ENCODE measurements around the gene TMEM184C.

Gene TMEM184C

GRCh38 chr4:147617173-147617840 lies at the start of gene TMEM184C:
Gene TMEM184C (plus strand): TSS chr4:147617397. CDS start chr4:147617957, 560 bp downstream.
- DNase-seq (ENCODE audit: low read depth in 2 of 3, low spot score in 2 of 3) = peak; percentile 93 to 96 (median 93)

DNA sequence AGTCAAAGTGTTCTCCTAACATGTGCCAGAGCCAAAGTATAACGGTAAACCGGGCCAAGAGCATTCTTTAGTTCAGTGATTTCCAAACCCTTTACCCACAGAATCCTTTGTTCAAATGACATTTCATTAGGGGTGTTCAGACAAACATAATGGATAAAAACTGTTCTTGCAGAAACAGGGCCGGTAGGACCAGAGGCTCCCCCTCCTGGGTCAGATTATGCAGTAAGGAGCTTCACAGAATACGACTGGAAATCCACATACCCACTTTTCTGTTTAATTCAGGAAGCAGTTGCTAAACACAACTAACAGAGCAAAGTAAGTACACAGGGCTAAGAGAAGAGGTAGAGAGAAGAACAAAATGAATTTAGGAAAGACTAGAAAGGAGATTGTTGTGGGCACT lies 46.6 kb upstream of the TMEM184C start:
- no peak for DNase-seq (ENCODE audit: low read depth in 2 of 3, low spot score in 2 of 3)

GRCh38 chr4:147571036-147571770 lies 46.0 kb upstream of the TMEM184C start:
- no peak for DNase-seq (ENCODE audit: low read depth in 2 of 3, low spot score in 2 of 3)

- DNase-seq (ENCODE audit: low read depth in 2 of 3, low spot score in 2 of 3) = no peak
Observed at GRCh38 chr4:147576084-147576483, 41.1 kb upstream of the TMEM184C start.

- no peak for DNase-seq (ENCODE audit: low read depth in 2 of 3, low spot score in 2 of 3)
Observed at GRCh38 chr4:147578051-147578476, 39.1 kb upstream of the TMEM184C start.

DNA sequence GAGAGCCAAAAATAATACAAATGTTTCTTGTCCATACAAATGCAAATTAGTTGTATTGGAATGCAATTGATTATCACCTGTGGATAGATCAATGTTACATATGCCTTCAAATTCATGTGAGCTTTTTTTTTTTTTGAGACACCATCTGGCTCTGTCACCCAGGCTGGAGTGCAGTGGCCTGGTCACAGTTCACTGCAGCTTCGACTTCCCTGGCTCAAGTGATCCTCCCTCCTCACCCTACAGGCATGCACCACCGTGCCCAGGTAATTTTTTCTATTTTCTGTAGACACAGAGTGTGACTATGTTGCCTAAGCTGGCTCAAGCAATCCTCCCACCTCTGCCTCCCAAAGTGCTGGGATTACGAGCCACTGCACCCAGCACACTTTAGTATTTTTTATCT lies 38.6 kb upstream of the TMEM184C start:
- no peak for DNase-seq (ENCODE audit: low read depth in 2 of 3, low spot score in 2 of 3)

DNA sequence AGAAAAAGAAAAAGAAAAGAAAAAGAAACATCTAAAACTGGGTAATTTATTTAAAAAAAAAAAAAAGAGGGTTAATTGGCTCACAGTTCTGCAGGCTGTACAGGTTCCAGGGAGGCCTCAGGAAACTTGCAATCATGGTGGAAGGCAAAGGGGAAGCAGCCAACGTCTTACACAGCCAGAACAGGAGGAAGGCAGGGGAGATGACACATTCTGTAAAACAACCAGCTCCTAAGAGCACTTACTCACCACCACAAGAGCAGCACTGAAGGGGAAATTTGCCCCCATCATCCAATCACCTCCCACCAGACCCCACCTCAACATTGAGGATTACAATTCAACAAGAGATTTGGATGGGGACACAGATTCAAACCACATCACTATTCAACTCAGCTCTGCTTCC lies 36.8 kb upstream of the TMEM184C start:
- no peak for DNase-seq (ENCODE audit: low read depth in 2 of 3, low spot score in 2 of 3)

DNA sequence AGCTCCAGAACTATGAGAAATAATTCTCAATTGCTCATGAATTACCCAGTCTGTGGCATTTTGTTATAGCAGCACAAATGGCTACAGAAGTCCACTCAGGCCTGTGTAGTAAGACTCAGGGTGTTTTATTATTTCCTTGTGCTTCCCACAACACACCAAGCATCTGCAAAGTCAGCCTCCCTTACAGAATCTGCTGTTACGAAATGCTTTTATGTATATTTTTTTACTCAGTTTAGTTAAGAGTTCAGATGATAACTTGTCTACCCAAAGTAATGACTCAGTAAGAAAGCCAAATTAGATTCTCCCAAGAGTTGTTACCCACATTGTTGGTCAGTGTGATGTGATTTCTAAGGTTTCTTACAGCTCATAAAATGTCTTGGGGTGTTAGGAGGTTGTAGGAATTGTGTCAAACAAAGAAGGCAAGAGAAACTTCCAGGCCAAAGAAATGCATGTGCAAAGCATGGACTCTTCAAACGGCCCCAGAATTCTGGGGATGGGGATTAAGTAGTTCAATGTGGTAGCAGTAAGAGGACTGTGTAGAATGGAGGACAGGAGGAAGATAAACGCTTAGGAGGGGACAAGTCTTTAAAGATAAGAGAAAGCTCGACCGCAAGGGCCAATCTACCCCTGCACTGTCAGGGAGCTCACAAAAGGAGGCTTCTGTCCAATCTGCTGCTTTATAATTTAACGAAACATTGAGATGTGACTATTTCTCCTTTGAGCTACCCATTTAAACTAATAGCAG lies 35.4 kb upstream of the TMEM184C start:
- DNase-seq (ENCODE audit: low read depth in 2 of 3, low spot score in 2 of 3) = no peak

DNA sequence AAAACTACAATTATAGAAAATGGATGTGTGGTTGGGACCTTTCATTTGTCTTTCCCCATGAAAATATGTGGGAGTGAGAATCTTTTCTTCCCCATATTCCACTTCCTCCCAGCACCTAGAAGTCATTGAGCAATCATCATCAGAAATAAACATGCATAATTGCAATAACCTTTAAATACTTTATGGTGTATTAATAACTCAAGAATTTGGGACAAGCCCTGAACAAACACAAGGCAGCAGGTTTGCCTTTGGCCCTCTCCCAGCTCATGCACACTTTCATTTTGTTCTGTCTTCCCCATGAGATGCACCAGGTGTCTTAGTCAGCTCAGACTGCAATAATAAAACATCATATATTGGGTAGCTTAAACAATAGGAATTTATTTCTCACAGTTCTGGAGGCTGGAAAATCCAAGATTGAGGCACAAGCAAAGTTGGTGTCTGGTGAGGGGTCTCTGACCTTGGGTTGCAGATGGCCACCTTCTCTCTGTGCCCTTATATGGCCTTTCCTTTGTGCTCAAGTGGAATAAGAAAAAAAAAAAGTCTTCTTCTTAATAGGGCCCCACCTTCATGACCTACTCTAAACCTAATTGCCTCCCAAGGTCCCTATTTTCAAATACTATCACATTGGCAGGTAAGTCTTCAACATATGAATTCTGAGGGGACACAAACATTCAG lies 34.7 kb upstream of the TMEM184C start:
- DNase-seq (ENCODE audit: low read depth in 2 of 3, low spot score in 2 of 3) = no peak

DNA sequence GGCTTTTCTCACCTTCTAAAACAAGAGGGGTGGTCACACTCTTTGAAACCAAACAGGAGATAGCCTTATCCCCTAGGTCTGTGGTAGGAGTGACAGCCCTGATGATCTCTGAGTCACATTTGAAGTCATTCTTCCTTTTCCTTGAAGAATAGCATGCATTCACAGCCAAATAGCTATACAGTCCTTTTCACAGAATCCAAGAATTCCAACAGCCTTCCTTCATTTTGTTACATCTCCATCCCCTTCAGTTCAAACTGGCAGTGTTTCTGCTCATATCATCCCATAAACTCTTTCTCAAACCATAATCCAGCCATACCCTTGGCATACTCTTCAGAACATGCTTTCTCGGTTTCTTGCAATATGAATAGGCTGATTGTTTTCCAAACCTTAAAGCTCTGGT lies 33.3 kb upstream of the TMEM184C start:
- no peak for DNase-seq (ENCODE audit: low read depth in 2 of 3, low spot score in 2 of 3)

- no peak for DNase-seq (ENCODE audit: low read depth in 2 of 3, low spot score in 2 of 3)
Observed at GRCh38 chr4:147586032-147586431, 31.2 kb upstream of the TMEM184C start.

DNA sequence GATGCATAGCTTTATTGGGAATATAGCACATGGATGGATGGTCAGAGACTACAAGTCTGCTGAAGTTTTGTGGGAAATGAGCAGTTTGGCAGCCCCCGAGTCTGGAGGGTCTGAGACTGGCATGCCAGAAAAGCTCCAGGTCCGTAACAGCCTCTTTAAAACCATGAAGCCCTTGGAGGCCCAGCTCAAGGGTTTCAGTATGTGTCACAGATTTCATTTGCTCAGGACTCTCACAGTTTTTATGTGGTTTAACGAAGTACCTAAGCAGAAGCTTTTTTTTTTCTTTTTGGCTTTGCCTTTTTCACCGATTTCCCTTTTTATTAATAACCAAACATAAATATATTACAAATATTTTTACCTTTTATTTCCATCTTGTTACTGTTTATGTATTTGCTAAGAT lies 30.6 kb upstream of the TMEM184C start:
- DNase-seq (ENCODE audit: low read depth in 2 of 3, low spot score in 2 of 3) = no peak

DNA sequence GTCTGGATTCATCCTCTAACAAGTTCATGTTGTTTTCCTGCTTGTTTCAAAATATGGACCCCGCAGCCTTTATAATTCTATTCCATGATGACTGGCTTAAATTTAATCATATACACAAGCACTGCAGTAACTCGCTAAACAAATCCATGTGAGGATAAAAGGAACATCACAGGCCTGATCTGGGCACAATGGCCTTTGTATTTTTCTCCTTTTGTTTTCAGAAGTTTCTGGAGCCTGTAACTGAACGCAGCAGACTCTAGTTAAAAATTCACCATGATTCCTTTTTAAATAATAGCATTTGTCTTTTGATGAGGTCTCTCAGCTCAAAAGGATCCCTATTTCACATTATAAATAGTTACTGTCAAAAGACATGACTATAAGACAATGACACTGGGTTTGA lies 30.2 kb upstream of the TMEM184C start:
- DNase-seq (ENCODE audit: low read depth in 2 of 3, low spot score in 2 of 3) = no peak

DNA sequence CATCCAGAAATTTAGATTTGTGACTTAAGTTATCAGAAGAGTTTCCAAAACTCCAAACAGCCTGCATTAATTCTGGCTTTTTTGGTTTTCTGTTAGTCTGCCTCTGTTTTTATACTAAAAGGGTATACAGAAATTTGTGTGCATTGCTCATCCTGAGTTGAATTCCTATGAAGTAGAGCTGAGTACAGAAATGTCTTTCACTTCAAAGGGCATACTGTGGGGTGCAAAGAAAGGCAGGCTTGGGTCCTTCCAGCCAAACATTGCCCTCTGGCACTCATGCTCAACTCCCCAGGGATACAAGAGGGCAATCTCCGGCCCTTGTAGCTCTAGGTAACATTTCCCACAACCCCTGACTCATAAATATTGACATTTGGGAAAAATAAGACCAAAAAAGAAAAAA lies 27.6 kb upstream of the TMEM184C start:
- no peak for DNase-seq (ENCODE audit: low read depth in 2 of 3, low spot score in 2 of 3)

GRCh38 chr4:147590249-147590920 lies 26.8 kb upstream of the TMEM184C start:
- peak; percentile 1 to 23 (median 15) for DNase-seq (ENCODE audit: low read depth in 2 of 3, low spot score in 2 of 3)

DNA sequence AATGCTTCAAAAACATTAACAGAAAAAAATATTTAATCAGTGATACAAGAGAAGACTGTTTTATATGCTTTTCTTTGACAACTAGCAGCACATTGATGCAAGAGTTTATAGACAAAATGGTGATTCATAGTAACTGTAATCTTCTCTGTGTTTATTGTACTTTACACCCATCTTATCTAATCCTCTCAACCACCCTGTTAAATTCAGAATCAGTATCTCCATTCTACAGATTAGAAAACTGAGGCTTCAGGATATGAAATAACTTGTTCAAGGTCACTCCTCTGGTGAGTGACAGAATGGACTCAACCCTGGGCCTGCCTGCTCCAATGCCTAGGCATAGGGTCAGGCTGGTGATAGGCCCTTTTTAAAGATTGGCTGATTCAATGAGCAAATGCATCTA lies 26.1 kb upstream of the TMEM184C start:
- no peak for DNase-seq (ENCODE audit: low read depth in 2 of 3, low spot score in 2 of 3)

DNA sequence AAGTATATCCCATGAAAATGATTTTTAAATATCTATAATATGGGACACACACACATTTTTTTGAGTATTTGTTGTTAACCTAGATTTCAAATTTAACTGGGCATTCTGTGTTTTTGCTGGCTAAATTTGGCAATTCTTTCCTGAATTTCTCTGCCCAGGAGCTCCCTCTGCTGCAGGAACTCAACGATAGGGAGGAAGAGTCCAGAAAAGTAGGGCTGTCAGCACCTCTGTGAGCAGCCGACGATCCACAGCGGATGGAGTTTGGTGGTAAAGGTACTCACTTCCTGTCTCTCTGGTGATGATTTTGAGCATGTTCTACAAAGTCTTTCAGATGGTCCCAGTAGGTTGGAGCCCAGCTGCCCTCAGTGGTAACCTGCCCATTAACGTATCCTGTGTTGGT lies 23.1 kb upstream of the TMEM184C start:
- DNase-seq (ENCODE audit: low read depth in 2 of 3, low spot score in 2 of 3) = no peak

DNA sequence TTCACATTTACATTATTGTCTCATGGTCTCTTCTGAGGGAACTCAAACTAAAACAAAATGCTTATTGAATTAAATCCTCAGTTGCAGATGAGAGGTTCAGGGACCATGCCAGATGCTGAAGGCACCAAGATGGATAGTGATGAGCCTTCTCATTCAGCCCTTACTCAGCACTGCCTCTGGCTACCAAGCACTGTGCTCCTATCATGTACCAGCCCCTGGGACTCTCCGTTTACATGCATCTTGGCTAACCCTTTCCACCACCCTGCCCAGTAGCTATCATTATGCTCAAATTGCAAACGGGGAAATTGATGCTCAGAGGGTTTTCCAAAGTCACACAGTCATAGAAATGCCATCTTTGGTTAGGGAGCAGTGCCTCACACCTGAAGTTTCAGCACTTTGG lies 22.6 kb upstream of the TMEM184C start:
- no peak for DNase-seq (ENCODE audit: low read depth in 2 of 3, low spot score in 2 of 3)

DNA sequence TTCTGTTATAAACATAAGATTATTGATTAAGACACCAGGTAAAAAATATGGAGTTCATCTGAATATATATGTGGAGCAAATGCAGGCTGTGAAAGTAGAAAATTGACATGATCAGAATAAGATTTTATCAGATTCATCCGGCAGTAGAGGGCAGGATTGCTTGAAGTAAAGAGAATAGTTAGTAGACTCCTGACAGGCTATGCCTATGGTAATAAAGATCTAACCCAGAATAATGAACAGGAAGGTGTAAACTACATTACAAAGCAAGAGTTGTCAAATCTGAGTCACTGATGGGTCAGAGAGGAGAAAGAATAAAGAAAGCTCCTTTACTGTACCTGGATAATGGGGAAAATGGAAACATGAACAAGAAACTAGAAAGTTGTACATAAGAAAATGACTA lies 20.8 kb upstream of the TMEM184C start:
- DNase-seq (ENCODE audit: low read depth in 2 of 3, low spot score in 2 of 3) = no peak

GRCh38 chr4:147596981-147597380 lies 20.2 kb upstream of the TMEM184C start:
- no peak for DNase-seq (ENCODE audit: low read depth in 2 of 3, low spot score in 2 of 3)

GRCh38 chr4:147597561-147597960 lies 19.6 kb upstream of the TMEM184C start:
- no peak for DNase-seq (ENCODE audit: low read depth in 2 of 3, low spot score in 2 of 3)
